B cell (primary cell): ENCODE results near the gene CDH12. TPM values are rescaled to one million over a fixed set of nuclear protein-coding genes. Genes with fewer than 3 reads are reported as not detected.
"Not testable (repeated sequence)": the region's sequence is repeated elsewhere in the genome, so short reads cannot be mapped to it uniquely, and the experiment has no call there.

ENCODE experiments used
- ATAC-seq: fragments of 200-7000 bp; cut with Tn5 transposase; one replicate; pipeline ENCODE4 v1.10.0; 2021; ENCODE audit warnings: low read depth, mild to moderate bottlenecking, moderate number of reproducible peaks, moderate library complexity
- CTCF ChIA-PET: fragments of 350-600 bp; sonication (Branson Sonifier 250); formaldehyde crosslinking; loops from one replicate; lab custom pipeline; 2021; ENCODE audit warnings: antibody characterized with exemption, inconsistent platforms; lab: Charles Lee
- POLR2A ChIA-PET: fragments of 350-600 bp; sonication (Branson Sonifier 250); formaldehyde crosslinking; loops from one replicate; lab custom pipeline; 2021; ENCODE audit warnings: antibody characterized with exemption; lab: Charles Lee
- DNase-seq: peaks from one replicate; pipeline ENCODE4 v3.0.0; 2013
- H2AFZ ChIP-seq: 2 replicates; pipeline ENCODE4 v1.6.1; 2012; ENCODE audit warnings: mild to moderate bottlenecking, low read depth, low read length; ENCODE audit not compliant: insufficient read depth, poor library complexity, severe bottlenecking
- H3K27ac ChIP-seq, 2 donors: 1 replicate in 1 of 2; 2 replicates in 1 of 2; pipeline ENCODE4 v1.5.1; 2012 to 2013; ENCODE audit warnings: low read length in 2 of 2, mild to moderate bottlenecking in 2 of 2, moderate library complexity in 1 of 2
- H3K27me3 ChIP-seq, 4 experiments: fragments of 200-600 bp in 1 of 4; sonication (generic) in 1 of 4; replicated peaks in 1 of 4; 1 replicate in 2 of 4; 2 replicates in 2 of 4; pipeline versions ENCODE4 v1.6.1 to v1.7.0; 2013 to 2016; ENCODE audit warnings: low read length in 3 of 4, mild to moderate bottlenecking in 2 of 4, mixed read lengths in 1 of 4, moderate library complexity in 1 of 4; ENCODE audit not compliant: insufficient read depth in 4 of 4, control insufficient read depth in 3 of 4; ENCODE audit errors: control extremely low read depth in 1 of 4
- H3K36me3 ChIP-seq, 2 experiments: replicated peaks in 1 of 2; 1 replicate in 1 of 2; 2 replicates in 1 of 2; pipeline versions ENCODE4 v1.6.1 to v1.7.1; 2013; ENCODE audit warnings: low read length in 1 of 2; ENCODE audit not compliant: insufficient read depth in 2 of 2, control insufficient read depth in 1 of 2; ENCODE audit errors: control extremely low read depth in 1 of 2, extremely low read depth in 1 of 2
- H3K4me1 ChIP-seq, 2 donors: fragments of 200-600 bp in 1 of 2; sonication (generic) in 1 of 2; 1 replicate in 1 of 2; 2 replicates in 1 of 2; pipeline versions ENCODE4 v1.5.1 to v1.6.1; 2013 to 2017; ENCODE audit warnings: low read length in 2 of 2; ENCODE audit not compliant: control insufficient read depth in 2 of 2, insufficient read depth in 2 of 2
- H3K4me2 ChIP-seq: replicated peaks from 2 replicates; pipeline ENCODE3; 2012; ENCODE audit warnings: mild to moderate bottlenecking, low read depth, low read length; ENCODE audit not compliant: poor library complexity, severe bottlenecking
- H3K4me3 ChIP-seq, 5 experiments: fragments of 200-600 bp in 1 of 5; sonication (generic) in 1 of 5; 1 replicate in 3 of 5; 2 replicates in 2 of 5; pipeline versions ENCODE4 v1.5.1 to v1.7.0; 2011 to 2016; ENCODE audit warnings: low read length in 4 of 5, mild to moderate bottlenecking in 4 of 5, low read depth in 2 of 5, control low read depth in 1 of 5, moderate library complexity in 1 of 5; ENCODE audit not compliant: insufficient read depth in 1 of 5; ENCODE audit errors: control extremely low read depth in 1 of 5, extremely low read depth in 1 of 5
- H3K79me2 ChIP-seq: fragments of 200-600 bp; sonication (generic); one replicate; pipeline ENCODE4 v1.6.0; 2016; ENCODE audit warnings: low read length; ENCODE audit not compliant: control insufficient read depth, insufficient read depth
- H3K9ac ChIP-seq: fragments of 200-600 bp; sonication (generic); 2 replicates; pipeline ENCODE4 v1.6.1; 2017; ENCODE audit warnings: mild to moderate bottlenecking, low read length, moderate library complexity
- H3K9me3 ChIP-seq, 3 donors: one replicate each; pipeline versions ENCODE4 v1.6.1 to v1.7.1; 2013; ENCODE audit warnings: low read length in 2 of 3; ENCODE audit not compliant: control insufficient read depth in 2 of 3, insufficient read depth in 1 of 3; ENCODE audit errors: control extremely low read depth in 1 of 3
- H4K20me1 ChIP-seq: 2 replicates; pipeline ENCODE4 v1.6.0; 2012; ENCODE audit warnings: mild to moderate bottlenecking, low read length; ENCODE audit not compliant: insufficient read depth, control insufficient read depth, poor library complexity, severe bottlenecking
- H3K27ac Mint-ChIP-seq: one replicate; pipeline ENCODE4 v1.8.0; 2021; ENCODE audit warnings: mixed read lengths
- H3K27me3 Mint-ChIP-seq: one replicate; pipeline ENCODE4 v1.8.0; 2021; ENCODE audit warnings: mixed read lengths
- H3K4me1 Mint-ChIP-seq: one replicate; pipeline ENCODE4 v1.8.0; 2021; ENCODE audit warnings: mixed read lengths
- H3K4me3 Mint-ChIP-seq: one replicate; pipeline ENCODE4 v1.8.0; 2021; ENCODE audit warnings: mixed read lengths
- H3K9me3 Mint-ChIP-seq: one replicate; pipeline ENCODE4 v1.8.0; 2022; ENCODE audit warnings: mixed read lengths; ENCODE audit not compliant: insufficient read depth
- EZH2 ChIP-seq: IDR thresholded peaks from 2 replicates; pipeline ENCODE4 v1.6.1; 2012; ENCODE audit warnings: borderline replicate concordance, low read depth, mild to moderate bottlenecking, moderate library complexity, low read length; ENCODE audit not compliant: insufficient read depth, poor library complexity, severe bottlenecking
- WGBS: methylation state at CpG from one replicate; pipeline ENCODE4 v1.1.5; 2013; ENCODE audit warnings: missing lambda C conversion rate; ENCODE audit not compliant: insufficient coverage; 5-methylcytosine and 5-hydroxymethylcytosine counted together
- intact Hi-C: fragments of 100-400 bp; cut with micrococcal nuclease; formaldehyde crosslinking; loops from one replicate; pipeline ENCODE4 v1.10.0; 2022
- polyA plus RNA-seq: library from polyadenylated mRNA; depleted of rRNA; stranded (reverse); fragments of >200 nt; gene quantifications from 2 replicates; pipeline ENCODE4 v1.2.3, GENCODE V29; 2012
- total RNA-seq, 2 donors: library from RNA; stranded (reverse); fragments of 120-200 nt in 1 of 2; gene quantifications; 1 replicate in 1 of 2; 2 replicates in 1 of 2; pipeline versions ENCODE4 v1.2.3 to v1.2.4, GENCODE V29; 2013 to 2022
- TF ChIP-seq, protein P1 (sequence below): fragments of 200-600 bp; IDR thresholded peaks from one replicate; pipeline ENCODE4 v1.8.0; 2022; ENCODE audit warnings: antibody characterized with exemption, mild to moderate bottlenecking

The CDH12 gene
- total and polyA plus RNA-seq, 2 donors (not counting 1 experiment from before 2014, with no cell fraction given), result not detected

DNA sequence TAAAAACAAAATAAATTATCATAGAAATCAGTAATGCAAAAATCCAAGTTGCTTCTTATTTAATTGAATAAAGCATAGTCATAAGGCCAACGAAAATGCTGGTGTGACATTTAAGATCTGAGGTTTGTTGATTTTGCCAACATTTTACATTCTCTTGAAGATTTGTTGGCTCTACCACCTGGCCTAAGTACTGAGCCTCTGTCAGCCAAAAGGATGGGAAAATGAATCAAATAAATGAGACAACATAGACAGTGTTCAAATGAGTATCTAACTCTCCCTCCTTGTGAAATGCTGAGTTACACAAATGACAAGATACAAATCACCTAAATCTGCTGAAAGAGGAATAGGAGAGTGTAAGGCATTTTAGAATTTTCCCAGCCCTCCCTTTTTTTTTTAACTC is 575.0 kb downstream of the CDH12 start:
- no peaks in the 10 kb centered on the region for H3K27me3 Mint-ChIP-seq
- no peaks in the 10 kb centered on the region for H3K4me1 ChIP-seq
- no peak overlapping the region for H2AFZ ChIP-seq
- H3K9me3 Mint-ChIP-seq, result peaks cover 4% of the 10 kb centered on the region
- CTCF ChIA-PET, result no interaction called here
- H3K27ac Mint-ChIP-seq, result no peak overlapping the region
- no peak for ATAC-seq
- no peak for TF ChIP-seq EZH2
- TF ChIP-seq, protein P1, sequence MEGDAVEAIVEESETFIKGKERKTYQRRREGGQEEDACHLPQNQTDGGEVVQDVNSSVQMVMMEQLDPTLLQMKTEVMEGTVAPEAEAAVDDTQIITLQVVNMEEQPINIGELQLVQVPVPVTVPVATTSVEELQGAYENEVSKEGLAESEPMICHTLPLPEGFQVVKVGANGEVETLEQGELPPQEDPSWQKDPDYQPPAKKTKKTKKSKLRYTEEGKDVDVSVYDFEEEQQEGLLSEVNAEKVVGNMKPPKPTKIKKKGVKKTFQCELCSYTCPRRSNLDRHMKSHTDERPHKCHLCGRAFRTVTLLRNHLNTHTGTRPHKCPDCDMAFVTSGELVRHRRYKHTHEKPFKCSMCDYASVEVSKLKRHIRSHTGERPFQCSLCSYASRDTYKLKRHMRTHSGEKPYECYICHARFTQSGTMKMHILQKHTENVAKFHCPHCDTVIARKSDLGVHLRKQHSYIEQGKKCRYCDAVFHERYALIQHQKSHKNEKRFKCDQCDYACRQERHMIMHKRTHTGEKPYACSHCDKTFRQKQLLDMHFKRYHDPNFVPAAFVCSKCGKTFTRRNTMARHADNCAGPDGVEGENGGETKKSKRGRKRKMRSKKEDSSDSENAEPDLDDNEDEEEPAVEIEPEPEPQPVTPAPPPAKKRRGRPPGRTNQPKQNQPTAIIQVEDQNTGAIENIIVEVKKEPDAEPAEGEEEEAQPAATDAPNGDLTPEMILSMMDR, result no peak
- no peaks in the 10 kb centered on the region for H3K4me1 Mint-ChIP-seq
- intact Hi-C loops, result no loop called here
- no peak overlapping the region for H3K27ac ChIP-seq
- H3K9ac ChIP-seq, result no peak overlapping the region
- H3K4me3 Mint-ChIP-seq, result no peak overlapping the region
- H3K36me3 ChIP-seq, result no peaks in the 10 kb centered on the region
- no peaks in the 10 kb centered on the region for H4K20me1 ChIP-seq
- no CpG with 5 or more reads among the region's 1 CpG for WGBS
- no peaks in the 10 kb centered on the region for H3K27me3 ChIP-seq
- H3K4me2 ChIP-seq, result no peak overlapping the region
- H3K79me2 ChIP-seq, result no peaks in the 10 kb centered on the region
- H3K9me3 ChIP-seq, result no peaks in the 10 kb centered on the region
- DNase-seq, result no peak
- H3K4me3 ChIP-seq, result no peak overlapping the region
- POLR2A ChIA-PET, result no interaction called here

DNA sequence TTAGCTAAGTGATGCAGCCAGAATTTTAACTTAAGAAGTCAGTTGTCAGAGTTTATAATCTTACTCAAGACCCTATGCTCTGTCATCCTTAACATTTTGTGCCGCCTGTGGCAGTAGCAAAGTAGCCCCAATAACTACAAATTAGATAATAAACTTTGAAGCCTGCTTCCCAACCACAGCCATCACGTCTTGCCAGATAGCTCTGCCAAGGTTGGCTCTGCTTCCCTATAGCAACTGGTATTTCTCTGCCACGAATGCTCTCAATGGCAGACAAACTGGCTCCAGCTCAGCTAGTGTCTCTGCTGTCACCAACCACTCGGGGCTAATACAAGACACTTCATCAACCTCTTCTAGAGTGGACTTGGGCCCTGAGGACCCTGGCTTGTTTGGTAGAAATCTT is 576.1 kb downstream of the CDH12 start:
- Histone ChIP-seq H3K4me3 (no peak overlapping the region), H3K79me2 (no peaks in the 10 kb centered on the region), H3K27ac (no peak overlapping the region), H3K36me3 (no peaks in the 10 kb centered on the region), H3K4me2 (no peak overlapping the region), H3K4me1 (no peaks in the 10 kb centered on the region), H4K20me1 (no peaks in the 10 kb centered on the region), H3K9ac (no peak overlapping the region), H3K9me3 (no peaks in the 10 kb centered on the region), H2AFZ (no peak overlapping the region), H3K27me3 (no peaks in the 10 kb centered on the region)
- no peaks in the 10 kb centered on the region for H3K4me1 Mint-ChIP-seq
- CTCF ChIA-PET, result no interaction called here
- H3K27ac Mint-ChIP-seq, result no peak overlapping the region
- peaks cover 4% of the 10 kb centered on the region for H3K9me3 Mint-ChIP-seq
- 77% methylated on average over 3 of the region's 4 CpGs for WGBS
- POLR2A ChIA-PET, result no interaction called here
- intact Hi-C loops, result no loop called here
- H3K4me3 Mint-ChIP-seq, result no peak overlapping the region
- ATAC-seq (no peak), DNase-seq (no peak)
- H3K27me3 Mint-ChIP-seq, result no peaks in the 10 kb centered on the region
- TF ChIP-seq, protein P1, result no peak

DNA sequence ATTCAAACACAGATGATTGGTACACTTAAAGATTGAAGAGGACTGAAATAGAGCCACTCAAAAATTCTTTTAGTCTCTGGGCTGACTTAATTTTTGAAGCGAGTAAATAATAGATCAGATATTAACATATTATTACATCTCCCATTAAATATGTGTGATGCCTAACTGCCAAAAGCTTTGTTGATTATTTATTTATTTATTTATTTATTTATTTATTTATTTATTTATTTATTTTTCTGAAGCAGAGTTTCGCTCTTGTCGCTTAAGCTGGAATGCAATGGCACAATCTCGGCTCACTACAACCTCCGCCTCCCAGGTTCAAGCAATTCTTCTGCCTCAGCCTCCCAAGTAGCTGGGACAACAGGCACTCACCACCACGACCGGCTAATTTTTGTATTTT is 587.3 kb downstream of the CDH12 start:
- H3K4me3 Mint-ChIP-seq, H3K4me1 Mint-ChIP-seq: not testable (repeated sequence)

More for the DNA sequence above, 587.3 kb downstream of the CDH12 start:
- CTCF ChIA-PET, DNase-seq, H3K27me3 Mint-ChIP-seq, H3K4me1 ChIP-seq, H3K27me3 ChIP-seq, H3K9me3 ChIP-seq, POLR2A ChIA-PET, H3K9me3 Mint-ChIP-seq, H4K20me1 ChIP-seq, H3K27ac ChIP-seq, intact Hi-C loops, H3K9ac ChIP-seq, H3K27ac Mint-ChIP-seq, H3K4me2 ChIP-seq, H3K79me2 ChIP-seq, ATAC-seq, H3K4me3 ChIP-seq, H3K36me3 ChIP-seq, H2AFZ ChIP-seq: not testable (repeated sequence)
- WGBS, result 87% methylated on average over 3 of the region's 7 CpGs
